SK-N-SH (cell line): ENCODE data around the gene ACKR3. TPM values are rescaled to one million over a fixed set of nuclear protein-coding genes. Genes with fewer than 3 reads are reported as not detected.

ENCODE experiments used
- CTCF ChIA-PET: fragments of 300-600, 350-600 bp; formaldehyde crosslinking; extraction: SDS; loops from one replicate; lab custom pipeline; 2021; lab: Yijun Ruan, JAX
- POLR2A ChIA-PET: fragments of 350-600 bp; sonication (Branson Sonifier 250); formaldehyde crosslinking; extraction: SDS; loops from one replicate; lab custom pipeline; 2020; ENCODE audit warnings: antibody characterized with exemption, inconsistent platforms; lab: Yijun Ruan, JAX
- DNase-seq: peaks from one replicate; pipeline ENCODE4 v3.0.0; 2012
- H2AFZ ChIP-seq: fragments of 200-600 bp; sonication (generic); 2 replicates; pipeline ENCODE4 v1.8.1; 2016; ENCODE audit warnings: antibody characterized with exemption, mild to moderate bottlenecking, low read depth
- H3F3A ChIP-seq: fragments of 200-600 bp; sonication (generic); replicated peaks from 2 replicates; pipeline ENCODE3; 2016; ENCODE audit warnings: antibody characterized with exemption, mild to moderate bottlenecking; ENCODE audit not compliant: insufficient read depth
- H3K27ac ChIP-seq, 2 experiments: fragments of 200-500 bp in 1 of 2; fragments of 200-600 bp in 1 of 2; sonication (Bioruptor generic) in 1 of 2; sonication (generic), shearing (Covaris generic) in 1 of 2; 2 replicates each; pipeline versions ENCODE4 v1.5.1 to v1.6.1; 2014 to 2016; ENCODE audit warnings: low read depth in 2 of 2, inconsistent platforms in 1 of 2, low read length in 1 of 2, mild to moderate bottlenecking in 1 of 2, mixed read lengths in 1 of 2
- H3K27me3 ChIP-seq: fragments of 200-600 bp; sonication (generic), shearing (Covaris generic); 2 replicates; pipeline ENCODE4 v1.6.1; 2016; ENCODE audit warnings: mixed run types; ENCODE audit not compliant: insufficient read depth
- H3K36me3 ChIP-seq, 2 experiments: fragments of 200-500 bp in 1 of 2; fragments of 200-600 bp in 1 of 2; sonication (Bioruptor generic) in 1 of 2; sonication (generic) in 1 of 2; replicated peaks in 1 of 2; 2 replicates each; pipeline versions ENCODE3 to v1.5.1; 2014 to 2016; ENCODE audit warnings: low read length in 1 of 2, mild to moderate bottlenecking in 1 of 2; ENCODE audit not compliant: insufficient read depth in 2 of 2, control insufficient read depth in 1 of 2
- H3K4me1 ChIP-seq, 2 experiments: fragments of 200-500 bp in 1 of 2; fragments of 200-600 bp in 1 of 2; sonication (Bioruptor generic) in 1 of 2; sonication (generic), shearing (Covaris generic) in 1 of 2; 2 replicates each; pipeline versions ENCODE4 v1.5.1 to v1.6.1; 2014 to 2016; ENCODE audit warnings: low read depth in 1 of 2, low read length in 1 of 2, mixed run types in 1 of 2; ENCODE audit not compliant: insufficient read depth in 2 of 2, control insufficient read depth in 1 of 2
- H3K4me2 ChIP-seq: fragments of 200-600 bp; sonication (generic), shearing (Covaris generic); 2 replicates; pipeline ENCODE4 v1.6.1; 2017; ENCODE audit warnings: mixed run types
- H3K4me3 ChIP-seq, 2 experiments: fragments of 200-500 bp in 1 of 2; fragments of 200-600 bp in 1 of 2; sonication (Bioruptor generic) in 1 of 2; sonication (generic), shearing (Covaris generic) in 1 of 2; 2 replicates each; pipeline versions ENCODE4 v1.5.1 to v1.8.1; 2014 to 2016; ENCODE audit warnings: low read depth in 2 of 2, inconsistent platforms in 1 of 2, low read length in 1 of 2, mild to moderate bottlenecking in 1 of 2, mixed read lengths in 1 of 2, moderate library complexity in 1 of 2
- H3K79me2 ChIP-seq: fragments of 200-600 bp; sonication (generic); 2 replicates; pipeline ENCODE4 v1.8.1; 2017; ENCODE audit warnings: mild to moderate bottlenecking; ENCODE audit not compliant: insufficient read depth
- H3K9ac ChIP-seq: fragments of 200-600 bp; sonication (generic); 2 replicates; pipeline ENCODE4 v1.6.1; 2017; ENCODE audit warnings: mixed run types
- H3K9me2 ChIP-seq: fragments of 200-600 bp; sonication (generic); 2 replicates; pipeline ENCODE4 v1.6.1; 2017; ENCODE audit warnings: mixed run types
- H3K9me3 ChIP-seq: fragments of 200-600 bp; sonication (generic); 2 replicates; pipeline ENCODE4 v1.6.1; 2017; ENCODE audit warnings: mixed run types, mild to moderate bottlenecking, moderate library complexity
- H4K20me1 ChIP-seq: fragments of 200-600 bp; sonication (generic); 2 replicates; pipeline ENCODE4 v1.6.1; 2017; ENCODE audit warnings: mild to moderate bottlenecking, mixed run types; ENCODE audit not compliant: insufficient read depth
- EP300 ChIP-seq, 2 experiments: IDR thresholded peaks; 2 replicates each; pipeline versions ENCODE4 v1.4.0 to v1.6.1; 2012; ENCODE audit warnings: borderline replicate concordance in 1 of 2, low read depth in 1 of 2, low read length in 1 of 2
- EZH2phosphoT487 ChIP-seq: fragments of 200-600 bp; sonication (generic); IDR thresholded peaks from 2 replicates; pipeline ENCODE4 v1.6.1; 2017; ENCODE audit warnings: low read depth, mixed run types, mild to moderate bottlenecking, antibody characterized with exemption, moderate library complexity, borderline replicate concordance
- FOSL2 ChIP-seq: IDR thresholded peaks from 2 replicates; pipeline ENCODE4 v1.4.0; 2012; ENCODE audit warnings: low read depth, mild to moderate bottlenecking, moderate library complexity, borderline replicate concordance
- FOXM1 ChIP-seq: IDR thresholded peaks from 2 replicates; pipeline ENCODE4 v1.4.0; 2012; ENCODE audit warnings: low read depth, mild to moderate bottlenecking
- GATA2 ChIP-seq: sonication (generic); formaldehyde crosslinking; IDR thresholded peaks from 2 replicates; pipeline ENCODE4 v1.5.0; 2020; ENCODE audit warnings: mild to moderate bottlenecking, missing genetic modification reagents
- JUND ChIP-seq: IDR thresholded peaks from 2 replicates; pipeline ENCODE4 v1.4.0; 2012
- POLR2AphosphoS5 ChIP-seq: IDR thresholded peaks from 2 replicates; pipeline ENCODE4 v1.6.1; 2012; ENCODE audit warnings: low read depth, low read length
- RCOR1 ChIP-seq: fragments of 150-350 bp; IDR thresholded peaks from 2 replicates; pipeline ENCODE4 v1.6.1; 2017; ENCODE audit warnings: antibody characterized with exemption, low read length
- SIN3A ChIP-seq: IDR thresholded peaks from 2 replicates; pipeline ENCODE4 v1.6.1; 2012; ENCODE audit warnings: low read depth, mild to moderate bottlenecking, low read length, moderate library complexity, borderline replicate concordance
- TAF1 ChIP-seq: IDR thresholded peaks from 2 replicates; pipeline ENCODE4 v1.6.1; 2012; ENCODE audit warnings: low read depth, mild to moderate bottlenecking, low read length, moderate library complexity, borderline replicate concordance
- USF2 ChIP-seq: fragments of 150-350 bp; IDR thresholded peaks from 2 replicates; pipeline ENCODE4 v1.6.1; 2017; ENCODE audit warnings: antibody characterized with exemption, low read length, low read depth, borderline replicate concordance
- YY1 ChIP-seq: IDR thresholded peaks from 2 replicates; pipeline ENCODE4 v1.4.0; 2012; ENCODE audit warnings: low read depth, mild to moderate bottlenecking
- ZBTB33 ChIP-seq: IDR thresholded peaks from 2 replicates; pipeline ENCODE4 v1.4.0; 2012; ENCODE audit warnings: low read depth, borderline replicate concordance
- whole genome bisulfite sequencing: methylation state at CpG from one replicate; pipeline ENCODE4 v1.1.6; 2017; ENCODE audit warnings: low lambda C conversion rate; 5-methylcytosine and 5-hydroxymethylcytosine counted together
- polyA plus RNA-seq, 3 experiments: library from polyadenylated mRNA; depleted of rRNA; stranded (reverse); fragments of >200 nt; gene quantifications; 2 replicates each; pipeline ENCODE4 v1.2.3, GENCODE V29; 2012
- TF ChIP-seq, protein P1 (sequence below): IDR thresholded peaks from 2 replicates; pipeline ENCODE4 v1.4.0; 2012; ENCODE audit warnings: low read depth, borderline replicate concordance
- TF ChIP-seq, protein P2 (sequence below): IDR thresholded peaks from 2 replicates; pipeline ENCODE4 v1.4.0; 2012; ENCODE audit warnings: low read depth
- TF ChIP-seq, protein P3 (sequence below): fragments of 150-350 bp; IDR thresholded peaks from 2 replicates; pipeline ENCODE4 v1.6.1; 2016; ENCODE audit warnings: mild to moderate bottlenecking, low read depth, low read length
- TF ChIP-seq, protein P4 (sequence below): IDR thresholded peaks from 2 replicates; pipeline ENCODE4 v1.6.1; 2012; ENCODE audit warnings: mild to moderate bottlenecking, low read depth, low read length, moderate library complexity

The ACKR3 gene
- polyA plus RNA-seq, 1 of the 3 experiments (the other 2 are of a cell fraction): not detected

DNA sequence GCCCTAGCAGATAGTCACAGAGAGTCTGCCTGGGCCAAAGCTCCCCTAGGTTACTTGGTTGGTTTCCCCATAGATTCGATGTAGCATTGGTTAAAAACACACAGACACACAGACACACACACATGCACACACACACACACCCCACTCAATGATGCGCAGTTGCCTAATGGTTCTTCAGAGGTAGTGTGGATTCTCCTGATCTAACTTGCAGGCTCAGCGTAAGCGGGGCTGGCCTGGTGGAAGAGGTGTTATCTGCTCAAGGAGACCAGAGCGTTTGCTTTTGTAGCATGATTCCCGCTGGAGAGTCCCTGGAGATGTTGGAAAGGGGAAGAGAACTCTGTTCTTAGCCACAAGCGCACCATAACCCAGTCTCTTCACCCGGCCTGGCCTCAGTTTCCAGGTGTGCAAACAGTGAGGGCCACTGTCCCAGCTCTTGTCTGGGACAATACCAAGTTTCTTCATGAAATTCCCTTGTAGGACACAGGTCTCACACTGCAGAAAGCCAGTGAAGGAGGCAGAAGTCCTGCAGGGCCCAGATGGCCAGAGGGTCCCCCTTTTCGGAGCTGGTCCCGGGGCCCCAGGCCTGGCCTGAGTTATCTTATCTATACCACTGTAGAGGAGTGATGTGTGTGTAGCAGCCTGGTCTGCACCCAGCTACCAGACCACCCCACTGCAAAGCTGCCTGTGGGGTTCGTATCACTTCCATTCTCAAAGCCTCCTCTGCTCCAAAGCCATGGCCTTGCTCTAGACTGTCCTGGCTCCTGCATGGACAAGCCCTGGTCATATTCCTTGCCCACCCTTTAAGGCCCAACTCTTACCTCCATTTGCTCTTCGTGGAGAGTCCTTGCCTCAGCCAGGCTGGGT is 3.7 kb downstream of the ACKR3 start (continued):
- no peak for TF ChIP-seq USF2

DNA sequence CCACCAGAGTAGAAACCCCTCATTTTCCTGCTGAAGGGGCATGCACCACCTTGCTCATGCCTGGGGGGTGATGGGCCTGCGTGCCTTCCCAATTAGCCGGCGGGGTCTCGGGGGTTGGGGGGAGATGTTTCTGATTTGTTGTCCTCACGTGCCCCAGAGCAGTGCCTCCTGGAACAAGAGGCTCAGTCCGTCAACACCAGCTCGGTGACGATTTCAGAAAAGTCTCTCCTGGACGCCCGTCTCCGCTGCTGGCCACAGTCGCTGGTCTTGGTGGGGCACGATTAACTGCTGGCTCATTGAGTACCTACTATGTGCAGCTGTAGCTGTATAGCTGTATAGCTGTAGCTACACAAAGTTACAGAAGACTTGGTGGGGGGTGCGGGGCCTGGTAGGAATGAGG is 4.4 kb downstream of the ACKR3 start:
- Histone ChIP-seq H3K27me3 (peaks cover 24% of the 10 kb centered on the region; the same call in 1 of the 2 replicates), H3K36me3 (no peaks in the 10 kb centered on the region), H3K4me1 (no peaks in the 10 kb centered on the region; a peak in 1 of 4 replicates), H3F3A (no peaks in the 10 kb centered on the region), H3K27ac (no peak overlapping the region), H3K79me2 (no peaks in the 10 kb centered on the region), H3K9ac (no peak overlapping the region), H4K20me1 (no peaks in the 10 kb centered on the region), H3K4me2 (no peak overlapping the region), H3K9me3 (no peaks in the 10 kb centered on the region), H3K4me3 (no peak overlapping the region), H2AFZ (no peak overlapping the region), H3K9me2 (no peaks in the 10 kb centered on the region)
- no peak for DNase-seq
- CTCF ChIA-PET: no interaction called here
- 55% methylated on average over 14 of the region's 14 CpGs for WGBS
- POLR2A ChIA-PET: no interaction called here
- TF ChIP-seq GATA2 (CRISPR knock-in tag) (no peak), EP300 (IDR thresholded peaks at IDR 0.05; ENCODE audit: borderline replicate concordance in 1 of 2, low read depth in 1 of 2, low read length in 1 of 2) (no peak), EZH2phosphoT487 (no peak), POLR2AphosphoS5 (no peak), FOSL2 (no peak), SIN3A (no peak), YY1 (no peak), ZBTB33 (no peak), RCOR1 (no peak), FOXM1 (no peak), JUND (no peak), TAF1 (no peak)
- TF ChIP-seq, protein P1, sequence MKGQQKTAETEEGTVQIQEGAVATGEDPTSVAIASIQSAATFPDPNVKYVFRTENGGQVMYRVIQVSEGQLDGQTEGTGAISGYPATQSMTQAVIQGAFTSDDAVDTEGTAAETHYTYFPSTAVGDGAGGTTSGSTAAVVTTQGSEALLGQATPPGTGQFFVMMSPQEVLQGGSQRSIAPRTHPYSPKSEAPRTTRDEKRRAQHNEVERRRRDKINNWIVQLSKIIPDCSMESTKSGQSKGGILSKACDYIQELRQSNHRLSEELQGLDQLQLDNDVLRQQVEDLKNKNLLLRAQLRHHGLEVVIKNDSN: no peak
- TF ChIP-seq, protein P2, sequence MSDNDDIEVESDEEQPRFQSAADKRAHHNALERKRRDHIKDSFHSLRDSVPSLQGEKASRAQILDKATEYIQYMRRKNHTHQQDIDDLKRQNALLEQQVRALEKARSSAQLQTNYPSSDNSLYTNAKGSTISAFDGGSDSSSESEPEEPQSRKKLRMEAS: no peak
- TF ChIP-seq, protein P3, sequence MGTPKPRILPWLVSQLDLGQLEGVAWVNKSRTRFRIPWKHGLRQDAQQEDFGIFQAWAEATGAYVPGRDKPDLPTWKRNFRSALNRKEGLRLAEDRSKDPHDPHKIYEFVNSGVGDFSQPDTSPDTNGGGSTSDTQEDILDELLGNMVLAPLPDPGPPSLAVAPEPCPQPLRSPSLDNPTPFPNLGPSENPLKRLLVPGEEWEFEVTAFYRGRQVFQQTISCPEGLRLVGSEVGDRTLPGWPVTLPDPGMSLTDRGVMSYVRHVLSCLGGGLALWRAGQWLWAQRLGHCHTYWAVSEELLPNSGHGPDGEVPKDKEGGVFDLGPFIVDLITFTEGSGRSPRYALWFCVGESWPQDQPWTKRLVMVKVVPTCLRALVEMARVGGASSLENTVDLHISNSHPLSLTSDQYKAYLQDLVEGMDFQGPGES: no peak
- TF ChIP-seq, protein P4, sequence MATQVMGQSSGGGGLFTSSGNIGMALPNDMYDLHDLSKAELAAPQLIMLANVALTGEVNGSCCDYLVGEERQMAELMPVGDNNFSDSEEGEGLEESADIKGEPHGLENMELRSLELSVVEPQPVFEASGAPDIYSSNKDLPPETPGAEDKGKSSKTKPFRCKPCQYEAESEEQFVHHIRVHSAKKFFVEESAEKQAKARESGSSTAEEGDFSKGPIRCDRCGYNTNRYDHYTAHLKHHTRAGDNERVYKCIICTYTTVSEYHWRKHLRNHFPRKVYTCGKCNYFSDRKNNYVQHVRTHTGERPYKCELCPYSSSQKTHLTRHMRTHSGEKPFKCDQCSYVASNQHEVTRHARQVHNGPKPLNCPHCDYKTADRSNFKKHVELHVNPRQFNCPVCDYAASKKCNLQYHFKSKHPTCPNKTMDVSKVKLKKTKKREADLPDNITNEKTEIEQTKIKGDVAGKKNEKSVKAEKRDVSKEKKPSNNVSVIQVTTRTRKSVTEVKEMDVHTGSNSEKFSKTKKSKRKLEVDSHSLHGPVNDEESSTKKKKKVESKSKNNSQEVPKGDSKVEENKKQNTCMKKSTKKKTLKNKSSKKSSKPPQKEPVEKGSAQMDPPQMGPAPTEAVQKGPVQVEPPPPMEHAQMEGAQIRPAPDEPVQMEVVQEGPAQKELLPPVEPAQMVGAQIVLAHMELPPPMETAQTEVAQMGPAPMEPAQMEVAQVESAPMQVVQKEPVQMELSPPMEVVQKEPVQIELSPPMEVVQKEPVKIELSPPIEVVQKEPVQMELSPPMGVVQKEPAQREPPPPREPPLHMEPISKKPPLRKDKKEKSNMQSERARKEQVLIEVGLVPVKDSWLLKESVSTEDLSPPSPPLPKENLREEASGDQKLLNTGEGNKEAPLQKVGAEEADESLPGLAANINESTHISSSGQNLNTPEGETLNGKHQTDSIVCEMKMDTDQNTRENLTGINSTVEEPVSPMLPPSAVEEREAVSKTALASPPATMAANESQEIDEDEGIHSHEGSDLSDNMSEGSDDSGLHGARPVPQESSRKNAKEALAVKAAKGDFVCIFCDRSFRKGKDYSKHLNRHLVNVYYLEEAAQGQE: no peak
